Neural cell (in vitro differentiated cells): ENCODE data around the gene CLEC16A.

ENCODE experiments used
- EP300 ChIP-seq: fragments of 450-650 bp; conservative IDR thresholded peaks from 2 replicates; pipeline ENCODE4 v1.6.1; 2014; ENCODE audit warnings: antibody characterized with exemption, mild to moderate bottlenecking, moderate library complexity; ENCODE audit not compliant: poor library complexity, severe bottlenecking
- EZH2 ChIP-seq: fragments of 200-600, 300-800 bp; shearing (Covaris generic), sonication (generic); IDR thresholded peaks from 2 replicates; pipeline ENCODE4 v1.6.1; 2014; ENCODE audit warnings: antibody characterized with exemption, low read length, borderline replicate concordance, mild to moderate bottlenecking; ENCODE audit not compliant: insufficient read depth, poor library complexity, severe bottlenecking
- MXI1 ChIP-seq: fragments of 450-650 bp; conservative IDR thresholded peaks from 2 replicates; pipeline ENCODE4 v1.6.1; 2014; ENCODE audit warnings: antibody characterized with exemption, mild to moderate bottlenecking; ENCODE audit not compliant: poor library complexity, severe bottlenecking
- POLR2AphosphoS5 ChIP-seq: IDR thresholded peaks from 2 replicates; pipeline ENCODE4 v1.6.1; 2012
- RAD21 ChIP-seq: fragments of 450-650 bp; conservative IDR thresholded peaks from 2 replicates; pipeline ENCODE4 v1.6.1; 2014; ENCODE audit warnings: antibody characterized with exemption, mild to moderate bottlenecking, moderate library complexity
- REST ChIP-seq: IDR thresholded peaks from 2 replicates; pipeline ENCODE4 v1.6.1; 2012; ENCODE audit warnings: borderline replicate concordance
- SMC3 ChIP-seq: fragments of 450-650 bp; conservative IDR thresholded peaks from 2 replicates; pipeline ENCODE4 v1.6.1; 2014; ENCODE audit warnings: antibody characterized with exemption, mild to moderate bottlenecking, moderate library complexity; ENCODE audit not compliant: poor library complexity
- TAF1 ChIP-seq: IDR thresholded peaks from 2 replicates; pipeline ENCODE4 v1.6.1; 2012; ENCODE audit warnings: low read depth
- TF ChIP-seq, protein P1 (sequence below): fragments of 450-650 bp; IDR thresholded peaks from 2 replicates; pipeline ENCODE4 v1.5.1; 2014; ENCODE audit warnings: antibody characterized with exemption, mild to moderate bottlenecking, moderate library complexity; ENCODE audit not compliant: poor library complexity, severe bottlenecking

DNA sequence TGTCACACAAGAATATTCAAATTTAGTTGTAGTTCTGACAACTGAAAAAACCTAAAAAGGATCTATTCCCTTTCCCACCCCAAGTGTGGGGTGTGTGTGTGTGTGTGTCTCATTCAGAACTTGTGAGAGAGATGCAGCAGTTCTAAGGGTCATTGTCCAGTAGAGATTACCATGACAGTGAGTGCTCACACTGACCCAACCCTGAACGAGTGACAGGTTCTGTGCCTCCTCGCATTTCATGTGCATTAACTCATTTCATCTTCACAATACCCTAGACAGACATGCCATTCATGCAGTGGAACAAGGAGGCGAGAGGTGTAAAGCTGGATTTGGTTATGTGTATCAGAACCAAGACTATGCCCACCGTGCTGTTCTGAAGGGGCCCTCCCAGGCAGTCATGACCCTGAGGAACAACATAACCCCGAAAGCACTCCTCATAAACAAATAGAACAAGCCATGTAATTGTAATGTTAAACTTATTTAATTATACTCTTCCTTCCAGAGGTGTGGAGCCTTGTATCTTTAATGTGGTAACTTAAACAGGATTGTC lies 102.1 kb downstream of the CLEC16A start:
- TF ChIP-seq, protein P1, sequence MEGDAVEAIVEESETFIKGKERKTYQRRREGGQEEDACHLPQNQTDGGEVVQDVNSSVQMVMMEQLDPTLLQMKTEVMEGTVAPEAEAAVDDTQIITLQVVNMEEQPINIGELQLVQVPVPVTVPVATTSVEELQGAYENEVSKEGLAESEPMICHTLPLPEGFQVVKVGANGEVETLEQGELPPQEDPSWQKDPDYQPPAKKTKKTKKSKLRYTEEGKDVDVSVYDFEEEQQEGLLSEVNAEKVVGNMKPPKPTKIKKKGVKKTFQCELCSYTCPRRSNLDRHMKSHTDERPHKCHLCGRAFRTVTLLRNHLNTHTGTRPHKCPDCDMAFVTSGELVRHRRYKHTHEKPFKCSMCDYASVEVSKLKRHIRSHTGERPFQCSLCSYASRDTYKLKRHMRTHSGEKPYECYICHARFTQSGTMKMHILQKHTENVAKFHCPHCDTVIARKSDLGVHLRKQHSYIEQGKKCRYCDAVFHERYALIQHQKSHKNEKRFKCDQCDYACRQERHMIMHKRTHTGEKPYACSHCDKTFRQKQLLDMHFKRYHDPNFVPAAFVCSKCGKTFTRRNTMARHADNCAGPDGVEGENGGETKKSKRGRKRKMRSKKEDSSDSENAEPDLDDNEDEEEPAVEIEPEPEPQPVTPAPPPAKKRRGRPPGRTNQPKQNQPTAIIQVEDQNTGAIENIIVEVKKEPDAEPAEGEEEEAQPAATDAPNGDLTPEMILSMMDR = no peak
- TF ChIP-seq RAD21 (no peak), REST (no peak), POLR2AphosphoS5 (no peak), EZH2 (no peak), TAF1 (no peak), SMC3 (no peak), EP300 (no peak), MXI1 (no peak)
